Esophagus muscularis mucosa (tissue), 4 donors: ENCODE results near the gene KCTD21.

Source experiments
- EP300 ChIP-seq: sonication (generic); formaldehyde crosslinking; IDR thresholded peaks from one replicate; pipeline ENCODE4 v1.6.1; 2017; ENCODE audit warnings: antibody characterized with exemption
- POLR2A ChIP-seq: fragments of 450-650 bp; IDR thresholded peaks from one replicate; pipeline ENCODE4 v1.6.1; 2017; ENCODE audit warnings: antibody characterized with exemption, moderate library complexity, mild to moderate bottlenecking, low read depth
- TF ChIP-seq, protein P1 (sequence below), 3 experiments: fragments of 200-600 bp in 2 of 3; fragments of 450-650 bp in 1 of 3; sonication (generic) in 2 of 3; IDR thresholded peaks; one replicate each; pipeline ENCODE4 v1.5.1; 2017 to 2019; ENCODE audit warnings: antibody characterized with exemption in 3 of 3, mild to moderate bottlenecking in 2 of 3, moderate library complexity in 1 of 3

DNA sequence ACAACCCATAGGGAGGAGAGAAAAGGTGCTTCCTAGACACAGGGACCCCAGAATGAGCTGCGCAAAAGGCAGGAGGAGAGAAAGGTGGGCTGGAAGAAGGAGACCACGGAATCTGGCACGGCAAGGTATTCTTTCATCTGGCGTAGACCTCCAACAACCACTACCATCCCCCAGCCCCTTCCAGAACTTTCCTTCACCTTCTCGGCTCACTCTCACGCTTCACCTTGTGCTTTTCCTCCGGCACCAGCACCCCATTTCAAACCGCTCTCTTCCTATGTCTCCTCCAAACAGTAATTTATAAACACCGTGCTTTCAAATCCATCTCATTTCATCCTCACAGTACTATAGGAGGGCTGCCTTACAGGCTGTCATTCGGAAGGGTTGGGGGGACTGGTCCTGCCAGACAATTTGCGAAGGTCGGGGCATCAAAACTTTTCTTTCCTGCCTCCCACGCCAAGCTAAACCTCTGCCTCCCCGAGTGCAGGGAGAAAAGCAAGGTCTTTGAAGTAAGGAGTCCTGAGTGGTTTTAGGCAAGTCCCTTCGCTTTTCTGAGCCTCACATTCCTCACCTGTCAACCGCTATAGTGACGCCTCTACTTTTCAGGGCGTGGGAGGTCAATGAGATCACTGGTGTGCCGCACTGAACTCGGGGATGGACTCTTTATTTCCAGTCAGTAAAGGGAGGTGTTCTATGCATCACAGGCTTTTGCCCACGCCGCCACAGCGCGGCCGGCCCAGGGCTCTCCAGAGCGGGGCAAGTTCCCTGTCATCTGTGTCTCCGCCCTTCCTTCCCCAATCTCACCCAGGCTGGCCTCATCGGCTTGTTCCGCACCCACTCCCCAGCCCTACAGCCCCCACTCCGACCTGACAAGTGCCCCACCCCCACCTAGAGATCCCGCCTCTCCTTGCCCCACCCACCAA, 800 bp downstream of the KCTD21 start:
- TF ChIP-seq POLR2A (no peak), EP300 (no peak)
- TF ChIP-seq, protein P1, sequence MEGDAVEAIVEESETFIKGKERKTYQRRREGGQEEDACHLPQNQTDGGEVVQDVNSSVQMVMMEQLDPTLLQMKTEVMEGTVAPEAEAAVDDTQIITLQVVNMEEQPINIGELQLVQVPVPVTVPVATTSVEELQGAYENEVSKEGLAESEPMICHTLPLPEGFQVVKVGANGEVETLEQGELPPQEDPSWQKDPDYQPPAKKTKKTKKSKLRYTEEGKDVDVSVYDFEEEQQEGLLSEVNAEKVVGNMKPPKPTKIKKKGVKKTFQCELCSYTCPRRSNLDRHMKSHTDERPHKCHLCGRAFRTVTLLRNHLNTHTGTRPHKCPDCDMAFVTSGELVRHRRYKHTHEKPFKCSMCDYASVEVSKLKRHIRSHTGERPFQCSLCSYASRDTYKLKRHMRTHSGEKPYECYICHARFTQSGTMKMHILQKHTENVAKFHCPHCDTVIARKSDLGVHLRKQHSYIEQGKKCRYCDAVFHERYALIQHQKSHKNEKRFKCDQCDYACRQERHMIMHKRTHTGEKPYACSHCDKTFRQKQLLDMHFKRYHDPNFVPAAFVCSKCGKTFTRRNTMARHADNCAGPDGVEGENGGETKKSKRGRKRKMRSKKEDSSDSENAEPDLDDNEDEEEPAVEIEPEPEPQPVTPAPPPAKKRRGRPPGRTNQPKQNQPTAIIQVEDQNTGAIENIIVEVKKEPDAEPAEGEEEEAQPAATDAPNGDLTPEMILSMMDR (IDR thresholded peaks at IDR 0.05) = no peak
